GM21723 (cell line): Measurements from ENCODE around the gene ISYNA1.
A peak's percentile ranks its signal among the peaks of the same experiment; 100 is the strongest.

Experiments used
- ATAC-seq: cut with Tn5 transposase; IDR thresholded peaks from one replicate; pipeline ENCODE4 v1.9.1; 2021; ENCODE audit warnings: mild to moderate bottlenecking, moderate library complexity; ENCODE audit not compliant: unreplicated experiment

The ISYNA1 gene

DNA sequence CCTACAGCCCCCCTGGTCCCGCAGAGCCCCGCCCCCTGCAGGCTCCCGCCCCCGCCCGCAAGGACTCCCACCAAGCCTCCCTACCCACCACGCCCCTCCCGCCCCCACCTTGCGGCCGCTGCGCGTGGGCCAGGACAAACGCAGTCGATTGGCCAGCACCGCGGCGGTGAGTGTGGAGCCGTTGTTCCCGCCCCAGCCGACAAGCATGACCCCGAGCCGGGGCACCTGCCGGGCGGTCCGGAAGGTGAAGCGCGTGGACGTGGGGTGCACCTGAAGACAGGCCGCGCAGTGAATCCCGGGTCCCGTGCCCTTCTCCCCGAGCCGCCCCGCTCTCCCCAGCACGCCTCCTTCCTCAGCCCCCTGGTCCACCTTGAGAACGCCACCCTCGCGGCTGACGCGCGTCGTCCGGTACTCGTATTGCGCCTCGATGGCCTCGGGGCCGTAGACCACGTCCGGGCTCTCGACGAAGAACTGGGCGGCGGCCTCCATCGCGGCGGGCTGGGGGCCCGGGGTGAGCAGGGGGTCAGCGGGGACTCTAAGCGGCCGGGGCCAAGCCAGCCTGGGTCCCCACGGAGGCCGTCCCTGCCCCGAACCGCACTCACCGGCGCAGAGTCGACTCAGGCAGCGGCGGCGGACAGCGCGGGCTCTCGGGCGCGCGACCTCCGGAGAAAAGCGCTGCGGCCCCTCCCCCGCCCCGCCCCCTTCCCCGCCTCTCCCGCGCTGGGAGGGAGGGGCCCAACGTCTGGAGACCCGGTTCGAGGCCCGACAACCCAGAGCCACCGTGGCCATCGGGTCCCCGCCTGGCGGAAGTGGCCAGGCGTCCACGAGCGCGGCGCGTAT lies at the start of gene ISYNA1:
Gene ISYNA1, minus strand, starts transcription at position 643 of the 840 bp plus-strand sequence. Its CDS starts 154 bp downstream, at position 489.
- no peak for ATAC-seq

DNA sequence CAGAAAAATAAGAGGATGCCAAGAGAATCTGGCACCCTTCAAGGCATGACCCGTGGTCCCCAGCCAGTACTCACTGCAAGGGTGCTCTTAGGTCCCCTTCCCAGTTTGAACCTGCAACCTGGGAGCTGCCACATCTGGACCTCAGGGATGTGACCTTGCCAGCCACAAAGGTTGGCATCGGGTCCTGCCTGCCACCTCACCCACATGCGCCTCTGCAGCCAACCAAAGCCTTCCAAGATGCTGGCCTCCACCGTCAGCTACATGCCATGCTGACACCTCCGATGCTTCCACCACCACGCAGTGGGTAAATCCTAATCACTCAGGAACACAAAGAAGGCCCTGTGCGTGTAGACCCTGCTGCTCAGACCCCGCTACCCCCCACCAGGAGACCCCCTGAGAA lies 48.8 kb upstream of the ISYNA1 start:
- ATAC-seq: no peak

DNA sequence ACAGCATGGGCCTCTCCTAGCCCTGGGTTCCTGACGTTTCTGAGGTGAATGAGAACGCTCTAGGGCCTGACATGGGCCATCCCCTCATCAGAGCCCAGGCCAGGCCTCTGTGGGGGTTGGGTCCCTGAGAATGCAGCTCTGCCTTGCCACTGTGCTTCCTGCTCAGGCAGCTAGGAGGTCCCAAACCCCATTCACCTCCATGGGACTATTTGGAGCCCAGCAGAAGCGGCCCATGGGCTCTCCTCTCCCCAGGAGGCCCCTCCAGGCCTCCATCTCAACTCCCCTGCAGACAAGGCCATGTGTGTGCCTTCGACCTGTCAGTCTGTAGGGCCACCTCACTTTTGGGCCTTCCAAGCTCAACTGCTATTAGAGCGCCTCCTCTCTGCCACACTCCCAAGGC lies 47.1 kb upstream of the ISYNA1 start:
- ATAC-seq: no peak

DNA sequence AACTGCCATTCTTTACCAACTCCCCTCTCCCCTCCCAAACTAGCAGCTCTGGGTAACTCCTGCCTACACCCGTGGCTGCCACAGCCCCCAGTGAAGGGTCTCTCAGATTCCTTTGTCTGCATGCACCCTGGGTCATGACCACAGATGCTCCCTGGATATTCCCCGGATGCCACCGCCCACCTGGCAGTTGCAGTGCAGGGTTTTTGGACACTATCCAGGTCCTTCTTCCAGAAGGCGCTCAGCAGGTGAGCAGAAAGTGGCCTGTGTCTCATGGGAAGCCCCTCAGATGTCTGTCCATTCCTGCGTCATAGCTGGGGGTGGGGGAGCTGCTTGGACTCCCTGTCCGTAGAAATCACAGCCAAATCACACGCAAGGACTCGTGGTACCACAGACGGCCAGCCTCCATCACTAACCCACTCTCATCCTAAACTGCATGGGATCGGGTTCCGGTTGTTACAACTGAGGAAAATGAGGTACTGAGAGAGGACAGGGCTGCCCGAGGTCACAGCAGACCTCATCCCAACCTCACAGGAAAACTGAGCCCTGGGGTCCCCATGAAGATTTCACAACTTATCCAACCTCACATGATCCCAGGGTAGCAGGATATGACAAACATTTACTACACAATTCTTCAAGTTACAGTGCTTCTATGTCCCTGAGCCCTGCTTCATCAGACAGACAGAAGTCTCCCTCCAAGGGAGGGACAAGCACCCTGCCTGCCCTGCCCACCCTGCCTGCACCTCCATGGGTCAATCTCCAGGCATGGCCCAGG lies 45.4 kb upstream of the ISYNA1 start:
- ATAC-seq: no peak

DNA sequence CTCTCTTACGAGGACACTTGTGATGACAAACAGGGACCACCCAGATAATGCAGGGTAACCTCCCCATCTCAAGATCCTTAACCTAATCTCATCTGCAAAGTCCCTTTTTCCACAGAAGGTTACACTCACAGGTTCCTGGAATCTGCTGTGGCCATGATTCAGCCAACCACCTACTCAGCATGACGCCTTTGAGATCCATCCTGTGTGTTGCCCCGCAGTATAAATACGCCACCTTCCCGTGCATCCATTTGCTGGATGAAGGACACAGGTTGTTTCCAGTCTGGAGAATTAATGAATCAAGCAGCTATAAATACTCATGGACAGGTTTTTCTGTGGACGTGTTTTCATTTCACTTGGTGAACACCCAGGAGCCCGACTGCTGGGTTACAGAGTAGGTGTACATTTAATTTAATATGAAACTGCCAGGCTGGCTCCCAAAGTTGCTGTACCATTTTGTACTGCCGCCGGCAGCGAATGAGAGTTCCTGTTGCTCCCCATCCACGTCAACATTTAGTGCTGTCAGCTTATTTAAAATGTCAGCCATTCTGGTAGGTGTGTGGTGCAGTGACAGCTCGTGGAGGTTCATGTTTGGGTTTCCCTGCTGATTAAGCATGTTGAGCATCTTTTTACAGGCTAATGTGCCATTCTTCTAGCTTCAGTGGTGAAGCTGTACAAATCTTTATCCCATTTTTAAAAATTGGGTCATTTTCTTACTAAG lies 43.7 kb upstream of the ISYNA1 start:
- no peak for ATAC-seq

DNA sequence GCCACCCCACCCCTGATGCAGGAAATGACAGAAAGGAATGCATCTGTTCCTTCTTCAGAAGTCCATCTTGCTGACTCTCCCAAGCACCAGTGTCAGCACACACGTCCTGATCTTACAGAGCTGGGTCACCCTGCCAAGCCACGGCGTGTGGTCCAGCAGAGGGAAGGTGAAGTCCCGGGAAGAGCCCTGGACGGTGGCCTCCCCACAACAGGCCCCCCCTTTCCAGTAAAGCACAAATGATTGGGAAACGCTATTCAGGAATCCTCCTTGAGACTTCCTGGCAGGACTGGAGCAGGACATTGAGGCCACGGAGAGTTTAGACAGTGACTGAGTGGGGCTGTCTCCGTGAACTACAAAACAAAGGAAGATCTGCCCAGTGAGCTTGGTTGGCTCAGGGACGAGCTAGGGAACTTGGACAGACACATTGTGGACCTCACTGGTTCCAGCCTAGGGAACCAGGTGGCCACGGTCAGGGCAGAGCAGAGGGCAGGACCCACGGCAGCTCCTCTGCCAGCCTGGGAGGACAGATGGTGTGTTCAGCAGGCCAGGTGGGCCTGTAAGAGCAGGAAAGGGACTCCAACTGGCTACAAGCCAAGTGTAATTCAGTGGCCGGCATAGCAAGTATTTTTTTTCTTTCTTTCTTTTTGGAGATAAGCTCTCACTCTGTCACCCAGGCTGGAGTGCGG lies 42.2 kb upstream of the ISYNA1 start:
- no peak for ATAC-seq

DNA sequence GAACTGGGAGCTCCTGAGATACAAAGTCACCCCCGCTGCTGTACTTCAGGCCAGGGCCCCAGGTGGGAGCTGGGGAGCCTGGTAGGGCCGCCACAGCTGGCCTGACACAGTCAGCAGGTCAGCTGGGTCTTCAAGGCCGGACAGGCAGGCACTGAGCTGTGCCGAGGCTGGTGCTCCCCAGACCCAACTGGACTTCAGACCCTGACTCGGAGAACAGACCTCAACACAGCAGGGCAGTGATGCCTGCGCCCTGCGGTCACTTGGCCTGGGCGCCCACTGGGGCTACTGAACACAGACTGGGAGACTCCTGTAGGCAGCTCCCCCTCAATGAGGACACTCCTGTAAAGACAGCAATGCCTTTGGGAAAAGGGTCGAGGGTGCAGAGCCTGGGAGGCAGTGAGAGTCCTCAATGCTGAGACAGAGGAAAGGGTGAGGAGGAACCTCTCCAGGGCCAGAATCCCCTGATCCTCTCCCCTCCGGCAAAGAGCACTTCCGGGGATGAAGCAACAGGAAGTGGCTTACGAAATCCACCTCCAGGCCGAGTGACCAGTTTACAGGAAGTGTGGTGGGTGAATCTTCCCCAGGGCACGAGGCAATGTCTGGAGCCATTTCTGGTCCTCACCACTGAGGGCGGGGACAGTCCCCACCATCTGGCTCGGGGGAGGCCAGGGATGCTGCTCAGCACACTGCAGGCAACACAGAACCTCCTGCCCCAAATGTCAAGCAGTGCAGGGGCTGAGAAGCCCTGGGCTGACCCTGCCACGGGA lies 40.8 kb upstream of the ISYNA1 start:
- peak; percentile 80 for ATAC-seq

DNA sequence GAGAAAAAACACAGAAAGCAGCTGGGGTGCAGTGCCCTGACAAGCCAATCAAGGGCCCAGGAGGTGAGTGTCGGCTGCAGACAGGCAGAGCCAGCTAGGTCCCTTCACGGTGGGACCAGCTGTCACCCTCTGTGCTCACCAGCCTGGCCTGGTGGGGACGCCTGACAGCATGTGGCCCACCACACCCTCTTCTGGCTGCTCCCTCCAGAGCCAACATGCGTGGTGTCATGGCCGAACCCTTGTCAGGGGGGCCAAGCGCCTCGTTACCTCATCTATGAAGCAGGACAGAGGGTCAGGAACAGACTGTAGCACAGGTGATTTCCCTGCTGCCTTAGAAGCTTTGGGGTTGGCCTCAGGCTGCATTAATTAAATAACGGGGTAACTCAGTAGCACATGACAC lies 40.0 kb upstream of the ISYNA1 start:
- no peak for ATAC-seq

DNA sequence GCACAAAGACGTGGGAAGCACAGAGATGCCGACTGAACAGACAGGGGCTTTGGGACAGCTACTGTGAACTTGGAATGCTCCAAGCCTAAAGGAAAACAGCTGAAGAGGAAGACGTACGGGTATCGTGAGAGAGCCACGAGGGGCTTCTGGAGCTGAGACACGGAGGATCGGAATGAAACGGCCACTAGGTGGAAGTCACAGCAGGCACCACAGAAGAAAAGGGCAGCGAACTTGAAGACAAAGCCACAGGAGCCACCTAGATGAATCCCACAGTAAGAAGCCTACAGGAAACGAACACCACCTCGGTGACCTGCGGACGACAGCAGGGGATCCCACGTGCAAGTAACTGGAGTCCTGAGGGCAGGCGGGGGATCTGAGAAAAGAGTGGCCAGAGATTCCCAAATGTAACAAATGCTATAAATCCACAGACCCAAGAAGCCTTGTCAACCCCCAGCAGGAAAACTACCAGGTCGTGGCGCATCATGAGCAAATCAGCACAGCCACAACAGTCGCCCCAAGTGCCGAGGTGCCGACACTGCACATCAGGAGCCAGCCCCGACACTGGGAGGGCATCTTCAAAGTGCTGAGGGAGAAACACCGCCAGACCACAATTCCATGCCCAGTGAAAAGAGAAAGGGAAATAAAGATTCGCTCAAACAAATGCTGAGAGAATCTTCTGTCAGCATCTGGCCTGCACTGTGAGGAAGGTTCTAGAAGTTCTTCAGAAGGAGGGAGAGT lies 39.3 kb upstream of the ISYNA1 start:
- no peak for ATAC-seq

DNA sequence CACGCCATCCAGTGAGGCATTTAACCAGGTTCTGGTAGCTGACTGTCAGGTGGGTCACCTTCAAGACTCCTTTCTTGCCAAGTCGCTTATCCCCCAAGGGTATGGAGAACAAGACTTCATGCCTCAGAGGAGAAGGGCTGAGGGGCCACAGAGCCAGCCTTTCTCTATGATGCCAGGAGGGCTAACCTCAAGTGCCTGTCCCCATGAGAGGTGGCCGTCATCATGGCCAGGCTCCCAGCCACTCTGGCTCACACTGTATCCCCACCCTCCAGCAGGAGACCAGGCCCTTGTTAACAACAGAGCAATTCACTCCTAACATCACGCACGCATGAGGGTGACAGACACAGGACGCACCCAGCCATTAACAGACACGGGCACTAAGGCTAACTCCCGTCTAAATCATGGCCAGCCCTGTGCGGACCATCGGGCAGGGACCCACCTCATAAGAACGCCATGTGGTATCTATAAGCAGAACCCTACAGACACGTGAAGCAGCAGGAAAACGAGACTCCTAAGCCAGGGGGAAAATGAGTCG lies 38.6 kb upstream of the ISYNA1 start:
- ATAC-seq: no peak

DNA sequence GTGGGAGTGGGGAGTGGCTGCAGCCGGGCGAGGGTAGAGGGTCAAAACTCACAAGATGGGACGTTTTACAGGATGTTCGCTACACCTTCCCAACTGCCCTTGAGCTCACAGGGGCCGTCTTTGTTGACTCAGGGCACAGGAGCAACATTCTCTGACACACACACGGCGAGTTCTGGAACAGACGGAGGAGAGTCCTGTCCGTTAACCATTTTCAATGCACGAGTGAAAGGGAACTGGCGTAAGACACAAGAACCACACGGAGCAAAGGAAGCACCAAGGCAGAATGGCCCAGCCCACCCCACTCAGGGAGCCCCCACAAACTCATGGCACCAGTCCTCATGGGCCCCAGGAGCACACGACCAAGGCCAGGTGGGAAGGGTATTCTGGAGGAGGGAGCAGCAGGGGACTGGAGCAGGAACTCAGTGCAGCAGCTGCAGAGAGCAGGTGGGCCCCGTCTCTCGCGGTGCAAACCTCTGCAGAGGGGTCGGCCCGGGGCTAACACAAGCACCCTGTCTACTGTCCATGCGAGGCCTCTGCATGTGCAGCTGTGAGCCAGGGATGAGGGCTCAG lies 37.9 kb upstream of the ISYNA1 start:
- ATAC-seq: no peak

DNA sequence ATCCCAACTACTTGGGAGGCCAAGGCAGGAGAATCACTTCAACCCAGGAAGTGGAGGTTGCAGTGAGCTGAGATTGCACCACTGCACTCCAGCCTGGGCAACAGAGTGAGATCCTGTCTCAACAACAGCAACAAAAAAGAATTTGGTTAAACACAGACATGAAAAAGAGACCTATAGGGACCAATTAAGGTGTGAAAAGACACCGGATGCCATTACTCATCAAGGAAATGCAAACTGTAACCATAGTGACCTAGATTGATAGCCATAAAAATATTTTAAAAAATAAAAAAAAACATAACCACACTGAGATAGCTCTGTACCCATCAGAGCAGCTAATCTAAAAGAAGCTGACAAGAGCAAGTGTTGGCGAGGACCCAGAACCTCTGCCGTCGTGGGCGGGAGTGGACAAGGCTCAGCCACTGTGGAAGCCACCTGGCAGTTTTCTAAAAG lies 37.1 kb upstream of the ISYNA1 start:
- no peak for ATAC-seq

DNA sequence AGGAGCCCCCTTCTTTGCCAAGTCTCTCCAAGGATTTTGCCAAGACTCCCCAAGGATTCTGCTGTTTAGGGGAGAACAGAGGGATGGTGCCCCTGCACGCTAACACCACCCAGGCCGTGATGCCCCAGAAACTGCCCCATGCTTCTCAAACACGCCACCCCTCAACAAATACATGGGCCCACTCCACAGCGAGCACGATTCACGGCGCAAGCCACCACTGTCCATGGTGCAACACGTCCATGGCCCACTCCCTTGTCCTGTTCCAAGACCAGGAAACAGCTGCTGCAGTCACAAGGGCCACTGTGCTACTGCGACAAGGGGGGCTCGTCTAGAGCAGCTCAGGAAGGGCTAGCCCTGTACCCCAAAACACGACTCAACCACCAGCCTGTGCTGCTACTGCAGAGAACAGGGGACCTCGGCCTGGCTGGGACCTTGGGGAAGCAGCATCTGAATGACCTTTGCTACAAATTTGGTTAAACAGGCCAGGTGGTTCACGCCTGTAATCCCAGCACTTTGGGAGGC lies 36.5 kb upstream of the ISYNA1 start:
- ATAC-seq: no peak

DNA sequence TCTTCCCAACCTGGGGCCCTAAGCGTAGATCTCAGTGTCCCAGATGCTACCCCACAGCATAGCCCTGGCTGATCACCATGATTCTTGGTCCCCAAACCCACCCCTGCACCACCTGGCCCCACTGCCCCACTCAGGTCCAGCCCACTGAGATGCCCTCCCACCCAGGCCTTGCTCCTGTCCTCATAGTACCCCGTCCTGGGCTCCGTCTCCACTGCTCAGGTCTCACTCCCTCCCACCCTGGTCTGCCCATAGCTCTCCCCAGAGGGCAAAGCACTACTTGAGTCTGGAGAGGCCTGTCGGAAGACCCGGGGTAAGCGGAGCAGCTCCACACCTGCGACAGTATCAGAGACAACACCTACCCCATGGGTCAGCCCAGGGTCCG lies 35.8 kb upstream of the ISYNA1 start:
- ATAC-seq: no peak

DNA sequence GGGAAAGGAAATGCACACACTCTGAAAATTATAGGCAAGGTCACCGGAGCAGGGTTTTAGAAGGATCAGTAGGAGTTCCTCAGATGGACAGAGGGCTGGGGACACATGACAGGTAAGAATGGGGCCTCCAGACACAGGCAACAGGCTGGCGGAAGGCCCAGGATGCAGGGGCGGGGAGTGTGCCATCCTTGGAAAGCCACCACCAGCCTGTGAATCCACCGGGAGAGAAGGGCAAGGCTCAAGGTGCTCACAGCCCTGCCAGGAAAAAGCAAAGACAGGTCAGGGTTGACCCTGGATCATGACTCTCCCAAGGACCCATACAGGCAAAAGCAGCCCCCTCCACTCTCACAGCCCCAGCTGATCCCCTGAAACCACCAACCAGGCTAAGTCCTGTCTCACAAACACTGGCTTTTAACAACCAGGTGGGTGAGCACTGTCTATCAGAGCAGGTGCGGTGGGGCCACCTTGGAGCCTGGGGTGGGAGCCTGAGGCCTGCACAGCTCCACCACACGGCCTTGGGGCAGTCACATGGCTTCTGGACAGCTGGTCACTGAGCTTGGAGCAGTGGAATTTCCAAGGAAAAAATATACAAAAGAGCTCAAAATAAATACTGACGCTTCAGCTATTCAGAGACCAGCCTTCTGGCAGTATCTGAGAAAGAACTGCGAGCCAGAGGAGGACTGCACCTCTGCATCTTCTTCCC lies 35.2 kb upstream of the ISYNA1 start:
- no peak for ATAC-seq

DNA sequence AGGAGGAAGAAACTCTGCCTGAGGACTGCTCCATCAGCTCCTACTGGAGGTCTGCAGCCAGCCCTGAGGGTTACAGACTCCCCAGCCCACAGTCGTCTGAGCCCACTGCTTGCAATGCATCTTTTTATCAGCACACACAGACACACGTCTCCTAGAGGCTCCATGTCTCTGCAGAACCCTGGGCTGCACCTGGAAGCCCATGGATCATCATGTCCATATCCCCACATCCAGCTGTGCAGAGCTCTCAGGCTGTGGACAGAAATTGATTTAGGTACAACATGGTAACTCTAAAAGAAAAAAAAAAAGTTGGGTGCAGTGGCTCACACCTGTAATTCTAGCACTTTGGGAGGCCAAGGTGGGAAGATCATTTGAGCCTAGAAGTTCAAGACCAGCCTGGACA lies 32.9 kb upstream of the ISYNA1 start:
- no peak for ATAC-seq

DNA sequence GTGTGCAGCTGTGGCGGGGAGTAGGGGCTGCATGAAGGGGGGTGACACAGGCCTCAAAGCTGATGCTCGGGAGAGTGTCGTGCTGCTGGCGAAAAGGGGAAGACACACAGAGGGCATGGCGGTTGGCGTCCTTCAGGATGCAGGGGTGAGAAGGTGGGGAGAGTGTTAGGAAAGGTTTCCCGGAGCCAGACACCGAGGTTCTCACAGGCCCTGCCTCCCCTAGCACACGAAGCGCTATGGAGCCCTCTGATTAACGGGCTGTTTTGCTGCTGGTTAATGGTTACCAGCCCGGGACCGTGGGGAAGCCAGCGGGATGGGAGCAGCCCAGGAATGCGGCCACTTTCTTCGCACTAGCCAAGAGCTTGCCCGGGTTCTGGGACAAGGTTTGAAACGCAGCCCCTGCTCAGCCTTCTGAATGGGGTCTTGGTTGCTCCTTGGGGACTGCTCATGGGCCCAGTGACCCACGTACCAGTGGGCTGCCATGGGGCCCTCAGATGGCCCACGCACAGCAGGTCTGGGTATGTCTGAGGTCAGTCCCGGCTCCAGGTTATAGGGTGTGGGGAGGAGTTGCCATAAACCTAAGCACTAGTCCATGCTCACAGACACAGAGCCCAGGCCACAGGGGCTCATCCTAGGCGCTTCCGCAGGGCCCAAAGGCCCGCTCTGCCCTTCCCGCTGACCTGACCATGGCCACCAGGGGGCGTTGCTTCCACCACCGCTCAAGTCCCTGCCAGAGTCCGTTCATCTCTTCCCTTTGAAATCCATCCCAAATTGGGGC lies 31.3 kb upstream of the ISYNA1 start:
- ATAC-seq: no peak
